Effector memory CD4-positive, alpha-beta T cell (primary cell): ENCODE results near the gene BDKRB2.

Source experiments
- DNase-seq, 3 donors: peaks; one replicate each; pipeline ENCODE4 v3.0.0-alpha.2; 2020
- H3K27ac ChIP-seq: 2 replicates; pipeline ENCODE4 v1.7.0; 2013; ENCODE audit warnings: mild to moderate bottlenecking, low read length, moderate library complexity; ENCODE audit not compliant: insufficient read depth, poor library complexity, severe bottlenecking
- H3K27me3 ChIP-seq: replicated peaks from 2 replicates; pipeline ENCODE4 v1.7.0; 2013; ENCODE audit warnings: mild to moderate bottlenecking, low read length; ENCODE audit not compliant: insufficient read depth, control insufficient read depth, poor library complexity, severe bottlenecking
- H3K36me3 ChIP-seq: 2 replicates; pipeline ENCODE4 v1.7.0; 2013; ENCODE audit warnings: mild to moderate bottlenecking, low read length, moderate library complexity; ENCODE audit not compliant: control insufficient read depth, insufficient read depth
- H3K4me1 ChIP-seq: 2 replicates; pipeline ENCODE4 v1.7.0; 2013; ENCODE audit warnings: low read length, mild to moderate bottlenecking; ENCODE audit not compliant: control insufficient read depth, insufficient read depth, poor library complexity, severe bottlenecking
- H3K4me3 ChIP-seq: 2 replicates; pipeline ENCODE4 v1.7.0; 2013; ENCODE audit warnings: low read length, low read depth, mild to moderate bottlenecking; ENCODE audit not compliant: insufficient read depth, poor library complexity, severe bottlenecking
- H3K9me3 ChIP-seq: 2 replicates; pipeline ENCODE4 v1.7.0; 2013; ENCODE audit warnings: mild to moderate bottlenecking, low read length, moderate library complexity; ENCODE audit not compliant: control insufficient read depth

The BDKRB2 gene

GRCh38 chr14:96201157-96201556, 3.5 kb upstream of the BDKRB2 start:
- no peak overlapping the region for H3K4me3 ChIP-seq
- no peak for DNase-seq
- H3K27me3 ChIP-seq, result peaks cover 9% of the 10 kb centered on the region
- no peaks in the 10 kb centered on the region for H3K4me1 ChIP-seq
- H3K36me3 ChIP-seq, result no peaks in the 10 kb centered on the region
- H3K27ac ChIP-seq, result no peak overlapping the region
- no peaks in the 10 kb centered on the region for H3K9me3 ChIP-seq

DNA sequence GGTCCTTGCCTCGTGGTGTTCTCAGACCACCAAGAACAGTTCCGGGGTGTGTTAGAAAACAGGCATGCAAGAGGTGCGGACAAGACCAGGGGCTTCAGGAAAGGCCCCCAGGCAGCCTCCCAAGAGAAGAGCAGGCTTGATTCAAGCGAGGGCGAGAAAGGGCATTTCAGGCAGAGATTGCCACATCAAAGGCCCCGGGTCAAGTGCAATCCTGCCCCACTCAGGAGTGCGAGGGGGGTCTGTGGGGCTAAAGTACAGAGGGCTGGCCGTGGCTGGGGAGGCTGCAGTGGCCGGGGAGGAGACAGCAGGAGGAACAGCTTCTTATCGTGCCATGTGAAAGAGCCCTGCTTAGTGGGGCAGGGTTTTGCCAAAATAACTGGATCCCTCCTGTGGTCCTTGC, 2.7 kb upstream of the BDKRB2 start:
- no peak overlapping the region for H3K4me3 ChIP-seq
- H3K36me3 ChIP-seq, result no peaks in the 10 kb centered on the region
- H3K27ac ChIP-seq, result no peak overlapping the region
- H3K4me1 ChIP-seq, result no peaks in the 10 kb centered on the region
- H3K9me3 ChIP-seq, result no peaks in the 10 kb centered on the region
- H3K27me3 ChIP-seq, result peaks cover 9% of the 10 kb centered on the region
- no peak for DNase-seq

DNA sequence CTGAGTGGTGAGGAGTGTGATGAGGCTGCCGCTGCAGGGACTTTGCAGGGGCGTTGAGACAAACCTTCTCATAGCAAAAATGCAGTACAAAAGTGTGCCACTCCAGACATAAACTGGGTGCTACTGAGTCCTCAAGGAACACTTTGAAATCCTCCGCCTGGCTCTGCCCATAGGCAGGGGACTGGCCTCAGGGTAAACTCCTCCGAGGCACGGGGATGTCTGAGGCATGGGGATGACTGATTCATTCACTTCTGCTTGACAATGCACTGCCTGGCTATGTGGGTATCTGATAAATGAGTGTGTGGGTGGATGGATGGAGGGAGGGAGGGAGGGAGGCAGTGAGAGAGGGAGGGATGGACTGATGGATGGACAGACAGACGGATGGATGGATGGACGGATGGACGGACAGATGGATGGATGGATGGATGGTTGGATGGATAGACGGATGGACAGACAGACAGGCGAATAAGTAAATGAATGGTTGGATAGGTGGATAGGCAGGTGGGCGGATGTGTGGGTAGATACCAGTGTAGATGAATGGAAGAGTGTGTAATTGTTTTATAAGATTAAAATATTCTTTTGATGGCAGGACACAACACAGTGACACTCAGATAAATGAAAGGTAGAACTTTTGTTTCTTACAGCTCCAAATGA, 2.1 kb upstream of the BDKRB2 start:
- H3K27me3 ChIP-seq, result peaks cover 9% of the 10 kb centered on the region
- H3K36me3 ChIP-seq, result no peaks in the 10 kb centered on the region
- no peak overlapping the region for H3K27ac ChIP-seq
- no peaks in the 10 kb centered on the region for H3K9me3 ChIP-seq
- no peak overlapping the region for H3K4me3 ChIP-seq
- no peaks in the 10 kb centered on the region for H3K4me1 ChIP-seq
- DNase-seq, result no peak

DNA sequence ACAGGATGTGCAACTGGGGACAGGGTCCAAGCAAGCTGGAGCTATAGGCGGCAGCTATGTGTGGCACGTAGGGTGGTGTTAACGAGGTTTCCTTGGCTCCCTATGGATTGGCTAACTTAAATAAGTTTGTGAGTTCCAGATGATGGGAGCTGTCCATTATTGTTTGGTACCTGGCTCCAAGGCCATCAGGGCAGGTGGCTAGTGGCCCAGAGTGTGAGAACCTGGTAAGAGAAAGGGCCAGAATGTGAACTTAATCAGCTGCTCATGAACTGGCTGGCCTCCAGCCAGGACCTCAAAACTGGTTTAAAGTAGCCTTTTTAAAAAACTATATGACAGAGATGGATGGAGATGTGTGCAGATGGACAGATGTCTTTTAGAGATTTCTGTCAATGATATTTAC, 1.5 kb upstream of the BDKRB2 start:
- no peaks in the 10 kb centered on the region for H3K4me1 ChIP-seq
- no peaks in the 10 kb centered on the region for H3K36me3 ChIP-seq
- no peak overlapping the region for H3K27ac ChIP-seq
- H3K9me3 ChIP-seq, result no peaks in the 10 kb centered on the region
- no peak overlapping the region for H3K4me3 ChIP-seq
- no peak for DNase-seq
- H3K27me3 ChIP-seq, result peaks cover 9% of the 10 kb centered on the region

- no peaks in the 10 kb centered on the region for H3K9me3 ChIP-seq
- H3K36me3 ChIP-seq, result no peaks in the 10 kb centered on the region
- no peak for DNase-seq
- no peak overlapping the region for H3K27ac ChIP-seq
- peaks cover 9% of the 10 kb centered on the region for H3K27me3 ChIP-seq
- no peak overlapping the region for H3K4me3 ChIP-seq
- no peaks in the 10 kb centered on the region for H3K4me1 ChIP-seq
These were observed 1.0 kb upstream of the BDKRB2 start for GRCh38 chr14:96203635-96204034.

DNA sequence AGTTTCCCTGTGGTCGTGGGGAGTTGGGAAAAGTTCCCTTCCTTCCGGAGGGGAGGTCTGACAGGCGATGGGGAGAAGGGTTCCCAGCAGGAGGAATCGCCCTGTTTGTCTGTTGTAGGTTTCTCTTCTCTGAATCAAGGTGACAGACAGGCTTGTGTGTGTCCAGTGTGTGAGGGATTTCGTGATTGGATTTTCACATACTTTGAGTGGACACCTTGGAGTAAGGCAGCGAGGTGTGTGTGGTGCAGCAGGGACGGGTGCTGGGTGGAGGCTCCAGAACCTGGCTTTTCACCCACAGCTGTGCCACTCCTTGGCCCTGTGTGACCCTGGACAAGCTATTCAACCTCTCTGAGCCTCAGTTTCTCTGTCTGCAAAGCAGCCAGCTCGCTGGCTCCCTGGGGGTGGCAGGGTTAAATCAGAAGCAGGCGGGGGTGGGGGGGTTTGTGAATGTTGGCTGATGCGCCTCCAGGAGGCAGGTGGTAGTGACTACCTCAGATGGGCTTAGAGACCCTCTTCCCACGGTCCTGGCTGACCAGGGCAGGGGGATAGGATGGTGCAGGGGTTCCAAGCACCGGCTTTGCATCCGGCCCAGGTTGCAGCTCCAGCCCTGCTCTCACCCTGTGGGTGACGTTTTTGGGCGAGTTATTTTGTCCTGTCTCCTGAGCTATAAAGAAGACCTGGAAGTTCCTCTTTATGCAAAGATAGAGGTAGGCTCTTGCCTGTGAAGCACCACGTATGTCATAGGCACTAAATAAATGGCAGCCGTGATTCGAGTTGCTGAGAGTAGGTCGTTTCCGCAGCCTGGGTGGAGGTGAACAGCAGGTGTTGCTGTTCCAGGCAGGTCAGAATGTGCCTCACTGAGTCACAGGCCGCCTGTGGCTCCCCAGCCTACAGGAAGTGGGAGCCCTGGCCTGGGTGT, 679 bp downstream of the BDKRB2 start:
- Histone ChIP-seq H3K4me1 (no peaks in the 10 kb centered on the region), H3K27ac (no peak overlapping the region), H3K36me3 (no peaks in the 10 kb centered on the region), H3K27me3 (peaks cover 9% of the 10 kb centered on the region), H3K9me3 (no peaks in the 10 kb centered on the region), H3K4me3 (no peak overlapping the region)
- no peak for DNase-seq

DNA sequence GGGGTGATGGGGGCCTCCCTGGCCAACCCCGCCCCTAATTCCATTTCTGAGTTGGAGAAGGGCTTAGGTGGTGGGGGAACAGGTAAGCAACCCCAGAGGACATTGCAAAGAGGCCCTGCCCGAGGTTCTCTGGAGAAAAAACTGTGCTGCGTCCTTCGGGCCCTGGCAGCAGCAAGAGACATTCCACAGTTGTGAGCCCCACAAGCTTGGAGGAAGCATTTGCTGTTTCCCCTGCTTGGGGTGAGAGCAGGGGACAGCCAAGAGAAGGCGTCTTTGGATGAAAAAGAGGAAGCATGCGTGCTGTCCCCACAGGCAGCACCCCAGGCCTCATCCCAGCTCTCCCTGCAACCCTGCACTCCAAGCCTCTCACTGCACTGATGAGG, 1.3 kb downstream of the BDKRB2 start:
- Histone ChIP-seq H3K9me3 (no peaks in the 10 kb centered on the region), H3K4me1 (no peaks in the 10 kb centered on the region), H3K36me3 (no peaks in the 10 kb centered on the region), H3K27me3 (peaks cover 9% of the 10 kb centered on the region), H3K4me3 (no peak overlapping the region), H3K27ac (no peak overlapping the region)
- DNase-seq, result no peak

DNA sequence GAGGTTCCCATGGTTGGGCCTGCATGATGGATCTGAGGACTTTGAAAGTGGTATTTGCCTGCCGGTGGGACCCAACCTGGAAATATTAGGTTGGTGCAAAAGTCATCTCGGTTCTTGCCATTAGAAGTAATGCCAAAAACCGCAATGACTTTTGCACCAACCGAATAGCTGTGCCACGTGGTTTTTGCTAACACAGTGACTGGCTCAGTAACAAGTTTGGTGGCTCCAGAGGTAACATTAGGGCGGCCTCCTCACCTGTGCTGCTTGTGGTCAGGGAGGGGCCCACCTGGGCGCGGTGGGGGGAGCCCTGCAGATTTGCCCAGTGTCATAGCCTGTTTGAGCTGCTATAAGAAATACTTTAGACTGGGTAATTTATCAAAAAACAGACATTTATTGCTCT, 1.8 kb downstream of the BDKRB2 start:
- Histone ChIP-seq H3K4me3 (no peak overlapping the region), H3K4me1 (no peaks in the 10 kb centered on the region), H3K27me3 (peaks cover 9% of the 10 kb centered on the region), H3K36me3 (no peaks in the 10 kb centered on the region), H3K9me3 (no peaks in the 10 kb centered on the region), H3K27ac (no peak overlapping the region)
- DNase-seq, result no peak

- no peaks in the 10 kb centered on the region for H3K9me3 ChIP-seq
- no peak overlapping the region for H3K27ac ChIP-seq
- peaks cover 9% of the 10 kb centered on the region for H3K27me3 ChIP-seq
- no peaks in the 10 kb centered on the region for H3K36me3 ChIP-seq
- H3K4me1 ChIP-seq, result no peaks in the 10 kb centered on the region
- DNase-seq, result no peak
- no peak overlapping the region for H3K4me3 ChIP-seq
These were observed 3.0 kb downstream of the BDKRB2 start for GRCh38 chr14:96207686-96208085.

DNA sequence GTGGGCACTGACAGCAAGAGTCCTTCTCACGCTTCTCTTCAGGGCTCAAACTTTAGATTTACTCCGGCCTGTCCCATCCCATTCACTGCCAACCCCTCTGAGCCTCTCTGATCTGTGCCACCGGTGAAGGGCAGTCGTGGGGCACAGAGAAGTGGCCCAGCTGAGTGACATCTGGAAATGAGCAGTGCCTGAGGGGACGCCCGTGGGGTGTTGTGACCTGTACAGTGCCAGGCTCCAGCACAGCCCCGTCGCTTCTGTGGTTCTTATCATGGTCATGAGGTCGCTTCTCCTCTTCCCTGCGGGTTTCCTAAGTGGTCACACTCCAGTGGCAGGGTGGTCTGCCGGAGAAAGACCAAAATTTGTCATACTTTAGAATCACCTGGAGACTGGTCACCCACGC, 4.1 kb downstream of the BDKRB2 start:
- Histone ChIP-seq H3K27ac (no peak overlapping the region), H3K36me3 (no peaks in the 10 kb centered on the region), H3K27me3 (peaks cover 8% of the 10 kb centered on the region), H3K4me3 (no peak overlapping the region), H3K9me3 (no peaks in the 10 kb centered on the region), H3K4me1 (no peaks in the 10 kb centered on the region)
- DNase-seq, result no peak
